GM10248 (cell line): ENCODE data around the gene MED13L.

Experiments
- CTCF ChIA-PET: fragments of 300-600 bp; sonication (Branson Sonifier 250); formaldehyde crosslinking; extraction: SDS; loops from one replicate; lab custom pipeline; 2021; ENCODE audit warnings: antibody characterized with exemption; lab: Yijun Ruan, JAX
- POLR2A ChIA-PET: fragments of 350-650 bp; sonication (Branson Sonifier 250); formaldehyde crosslinking; extraction: SDS; loops from one replicate; lab custom pipeline; 2020; ENCODE audit warnings: antibody characterized with exemption; lab: Yijun Ruan, JAX
- DNase-seq: peaks from one replicate; pipeline ENCODE4 v3.0.0; 2012; ENCODE audit errors: extremely low spot score
- TF ChIP-seq, protein P1 (sequence below): IDR thresholded peaks from 2 replicates; pipeline ENCODE4 v1.5.1; 2012; ENCODE audit warnings: mild to moderate bottlenecking, low read depth; ENCODE audit errors: extremely low read depth, missing control alignments, control extremely low read depth

Gene MED13L

DNA sequence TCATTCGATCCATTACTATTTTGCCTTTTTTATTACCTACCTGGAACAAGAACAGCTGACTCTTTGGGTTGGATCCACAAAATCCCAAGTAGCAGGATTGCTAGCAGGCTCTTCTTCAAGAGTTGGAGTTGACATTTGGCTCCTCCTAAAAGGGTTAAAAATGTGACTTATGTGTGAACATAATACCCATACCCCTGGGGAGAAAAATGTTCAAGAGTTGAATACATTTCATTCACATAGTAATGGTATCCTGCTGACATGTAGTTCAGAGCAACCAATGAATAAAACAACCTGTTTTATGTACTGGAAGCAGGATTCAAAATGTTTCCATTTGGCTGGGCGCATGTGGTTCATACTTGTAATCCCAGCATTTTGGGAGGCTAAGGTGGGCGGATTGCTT is 264.7 kb downstream of the MED13L start:
- DNase-seq: no peak
- CTCF ChIA-PET: interaction anchor here (1.0 kb wide), 1 partner anchor 587 kb away, joined by 3 read pairs; no protein-coding TSS in a partner anchor
- POLR2A ChIA-PET: no interaction called here
- TF ChIP-seq, protein P1, sequence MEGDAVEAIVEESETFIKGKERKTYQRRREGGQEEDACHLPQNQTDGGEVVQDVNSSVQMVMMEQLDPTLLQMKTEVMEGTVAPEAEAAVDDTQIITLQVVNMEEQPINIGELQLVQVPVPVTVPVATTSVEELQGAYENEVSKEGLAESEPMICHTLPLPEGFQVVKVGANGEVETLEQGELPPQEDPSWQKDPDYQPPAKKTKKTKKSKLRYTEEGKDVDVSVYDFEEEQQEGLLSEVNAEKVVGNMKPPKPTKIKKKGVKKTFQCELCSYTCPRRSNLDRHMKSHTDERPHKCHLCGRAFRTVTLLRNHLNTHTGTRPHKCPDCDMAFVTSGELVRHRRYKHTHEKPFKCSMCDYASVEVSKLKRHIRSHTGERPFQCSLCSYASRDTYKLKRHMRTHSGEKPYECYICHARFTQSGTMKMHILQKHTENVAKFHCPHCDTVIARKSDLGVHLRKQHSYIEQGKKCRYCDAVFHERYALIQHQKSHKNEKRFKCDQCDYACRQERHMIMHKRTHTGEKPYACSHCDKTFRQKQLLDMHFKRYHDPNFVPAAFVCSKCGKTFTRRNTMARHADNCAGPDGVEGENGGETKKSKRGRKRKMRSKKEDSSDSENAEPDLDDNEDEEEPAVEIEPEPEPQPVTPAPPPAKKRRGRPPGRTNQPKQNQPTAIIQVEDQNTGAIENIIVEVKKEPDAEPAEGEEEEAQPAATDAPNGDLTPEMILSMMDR: no peak

DNA sequence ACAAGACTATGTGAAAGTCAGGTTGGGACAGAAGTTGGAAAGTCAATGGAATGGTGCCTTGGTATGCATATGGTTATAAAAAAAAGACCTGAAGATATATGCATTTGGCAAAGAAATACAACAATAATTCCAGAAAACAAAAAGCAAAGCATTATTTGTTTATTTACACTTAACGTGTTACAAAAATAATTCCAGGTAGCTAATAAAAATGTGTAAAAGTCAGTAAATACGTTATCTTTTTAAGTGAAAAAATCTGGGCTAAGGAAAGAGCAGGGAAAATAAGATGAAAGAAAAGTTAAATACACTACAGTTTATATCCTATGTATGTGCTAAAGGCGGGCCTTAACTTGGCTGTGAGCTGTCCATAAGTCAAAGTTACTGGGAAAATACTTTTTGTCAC is 266.3 kb downstream of the MED13L start:
- ChIA-PET POLR2A (no interaction called here), CTCF (interaction anchor here (1.0 kb wide), 1 partner anchor 11 kb away, joined by 3 read pairs; no protein-coding TSS in a partner anchor)
- DNase-seq: no peak
- TF ChIP-seq, protein P1: no peak

DNA sequence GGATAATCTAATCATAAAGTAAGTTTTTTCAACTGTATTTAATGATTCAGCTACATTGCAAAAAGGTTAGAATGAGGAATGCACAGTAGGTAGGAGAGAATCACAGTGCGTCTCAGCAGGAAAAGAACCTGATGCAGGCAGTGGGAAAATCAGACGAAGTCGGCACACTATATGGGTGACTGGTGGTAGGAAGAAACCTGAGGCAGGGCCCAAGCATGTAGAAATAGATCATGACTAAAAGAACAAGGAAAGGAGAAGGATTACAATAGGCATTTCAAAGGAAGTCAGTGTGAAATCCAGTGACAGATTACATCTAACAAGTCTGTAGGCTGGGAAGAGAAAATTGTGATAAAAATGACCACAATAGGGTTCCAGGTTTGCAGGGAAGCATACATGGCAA is 267.0 kb downstream of the MED13L start:
- ChIA-PET CTCF (no interaction called here), POLR2A (no interaction called here)
- TF ChIP-seq, protein P1: no peak
- DNase-seq: no peak

DNA sequence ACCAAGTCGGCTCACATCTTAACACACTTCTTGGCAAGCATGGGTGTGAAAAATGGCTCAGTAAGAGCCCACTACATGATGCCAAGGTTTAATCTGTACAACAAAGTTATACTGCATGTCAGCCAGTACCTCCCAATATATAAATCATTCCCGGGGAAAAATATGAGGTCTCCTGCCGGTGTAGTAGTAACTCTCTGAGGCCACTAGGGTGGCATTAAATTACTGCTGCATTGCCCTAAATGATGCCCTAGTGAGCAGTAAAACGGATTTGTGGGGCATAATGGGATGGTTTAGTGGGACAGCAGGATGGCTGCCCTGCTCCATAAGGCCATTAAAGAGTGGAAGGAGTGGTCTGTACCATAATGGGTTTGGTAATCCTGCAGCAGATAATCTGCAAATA is 267.7 kb downstream of the MED13L start:
- POLR2A ChIA-PET: no interaction called here
- CTCF ChIA-PET: no interaction called here

DNA sequence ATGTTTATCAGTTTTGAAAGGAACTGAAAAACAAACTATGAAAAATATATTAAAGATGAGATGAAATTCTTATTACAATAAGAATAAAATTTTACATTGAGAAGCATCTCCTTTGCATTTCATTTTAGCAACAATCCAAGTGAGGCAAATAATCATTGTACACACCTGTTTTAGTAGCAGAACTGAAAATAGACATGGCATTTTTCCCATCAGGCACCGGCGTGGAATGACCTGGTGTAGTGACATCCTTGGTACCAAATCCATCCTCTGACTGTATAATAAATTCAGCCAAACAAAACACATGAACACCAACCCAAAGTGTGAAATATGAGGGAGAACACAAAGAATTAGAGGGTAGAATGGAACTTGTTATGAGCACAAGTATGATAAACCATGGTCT is 271.4 kb downstream of the MED13L start:
- ChIA-PET CTCF (interaction anchor here (0.6 to 1.6 kb wide), 2 partner anchors 8 to 13 kb away, joined by 3 read pairs; no protein-coding TSS in a partner anchor), POLR2A (no interaction called here)
- DNase-seq: no peak
- TF ChIP-seq, protein P1: no peak

More for the DNA sequence above, 267.7 kb downstream of the MED13L start:
- TF ChIP-seq, protein P1: no peak
- DNase-seq: no peak

DNA sequence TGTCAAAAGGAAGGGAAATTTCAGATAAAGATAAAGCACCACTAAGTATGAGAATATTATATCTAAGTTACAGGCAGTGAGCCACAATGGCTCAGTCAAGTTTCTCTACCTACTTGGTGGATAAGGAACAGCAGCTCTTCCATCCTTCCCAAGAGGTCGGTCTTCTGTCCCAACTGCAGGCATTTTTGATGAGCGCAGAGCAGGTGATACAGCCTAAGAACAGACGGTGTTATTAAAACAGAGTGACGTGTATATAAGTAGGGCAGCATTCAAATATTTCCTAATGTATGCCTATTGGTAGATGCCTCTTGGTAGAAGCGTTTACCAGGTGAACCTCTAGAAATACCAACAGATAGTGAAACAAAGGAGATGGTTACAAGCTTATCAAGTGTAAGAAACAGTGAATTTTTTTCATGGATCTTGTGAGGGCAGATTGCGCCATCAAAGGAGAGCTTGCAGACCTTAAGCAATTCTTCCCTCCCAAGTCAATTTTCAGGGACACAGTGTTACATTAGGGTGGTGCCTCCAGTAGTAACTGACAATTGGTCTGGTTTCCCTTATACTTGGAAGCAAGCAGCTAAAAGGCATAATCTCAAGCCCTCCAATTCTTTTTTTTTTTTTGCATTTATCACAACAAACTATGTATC is 274.5 kb downstream of the MED13L start:
- CTCF ChIA-PET: interaction anchor here (1.0 to 1.8 kb wide), 5 partner anchors 14 to 706 kb away, joined by 3 to 11 read pairs (median 4); no protein-coding TSS in a partner anchor
- no peak for DNase-seq

More for the DNA sequence above, 274.5 kb downstream of the MED13L start:
- POLR2A ChIA-PET: no interaction called here
- TF ChIP-seq, protein P1: no peak
